ENCODE data around the gene GRM5. TPM values are rescaled to one million over a fixed set of nuclear protein-coding genes. Genes with fewer than 3 reads are reported as not detected.
"Not testable (repeated sequence)": the region's sequence is repeated elsewhere in the genome, so short reads cannot be mapped to it uniquely, and the experiment has no call there.

Gene GRM5
- total RNA-seq (ENCODE audit: low replicate concordance), result 0.17 and 0.38 TPM in 2 replicates
- long read RNA-seq, result 0 reads

DNA sequence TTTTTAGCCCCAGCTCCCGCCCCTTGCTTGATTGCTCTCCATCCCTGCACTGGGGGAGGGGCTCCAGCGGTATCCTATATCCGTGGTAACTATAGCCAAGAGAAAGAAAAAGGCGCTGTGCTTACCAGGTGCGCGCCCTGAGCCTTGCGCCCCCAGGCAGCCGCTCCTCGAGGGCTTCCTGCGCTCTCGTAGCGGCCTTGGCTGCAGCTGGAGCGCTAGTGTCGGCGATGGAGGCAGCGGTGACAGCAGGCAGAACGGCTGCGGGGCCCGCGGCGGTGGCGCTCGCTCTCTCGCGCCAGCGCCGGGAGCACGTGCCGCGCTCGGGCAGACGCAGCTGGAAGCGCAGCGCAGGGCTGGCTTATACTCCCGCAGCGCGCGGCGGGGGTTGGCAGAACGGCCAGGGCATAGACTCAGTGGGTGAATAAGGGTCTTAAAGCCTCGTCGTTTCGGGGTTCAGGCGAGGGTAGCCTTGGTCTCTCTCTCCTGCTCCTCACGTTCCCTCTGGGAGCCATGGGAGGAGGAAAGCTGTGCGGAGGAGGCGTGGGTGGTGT lies at the start of gene GRM5:
TSS of gene GRM5 (minus strand) at position 332 of the 551 bp plus-strand sequence. CDS start 18,110 bp downstream, outside the sequence.
- not testable (repeated sequence) for H3K9me3 Mint-ChIP-seq; H3K36me3 Mint-ChIP-seq; H3K27ac Mint-ChIP-seq; H3K4me1 Mint-ChIP-seq (ENCODE audit: unreplicated experiment); DNase-seq (ENCODE audit: extremely low spot score, unreplicated experiment)
- Mint-ChIP-seq H3K27me3 (peaks cover 83% of the 10 kb centered on the region), H3K4me3 (peak within 1 kb of the TSS; percentile 47)

GRCh38 chr11:89097956-89098355 lies 32.2 kb upstream of the GRM5 start:
- not testable (repeated sequence) for H3K36me3 Mint-ChIP-seq; H3K27ac Mint-ChIP-seq; DNase-seq (ENCODE audit: extremely low spot score, unreplicated experiment); H3K27me3 Mint-ChIP-seq; H3K9me3 Mint-ChIP-seq; H3K4me1 Mint-ChIP-seq (ENCODE audit: unreplicated experiment); H3K4me3 Mint-ChIP-seq
- TF ChIP-seq, protein P1, sequence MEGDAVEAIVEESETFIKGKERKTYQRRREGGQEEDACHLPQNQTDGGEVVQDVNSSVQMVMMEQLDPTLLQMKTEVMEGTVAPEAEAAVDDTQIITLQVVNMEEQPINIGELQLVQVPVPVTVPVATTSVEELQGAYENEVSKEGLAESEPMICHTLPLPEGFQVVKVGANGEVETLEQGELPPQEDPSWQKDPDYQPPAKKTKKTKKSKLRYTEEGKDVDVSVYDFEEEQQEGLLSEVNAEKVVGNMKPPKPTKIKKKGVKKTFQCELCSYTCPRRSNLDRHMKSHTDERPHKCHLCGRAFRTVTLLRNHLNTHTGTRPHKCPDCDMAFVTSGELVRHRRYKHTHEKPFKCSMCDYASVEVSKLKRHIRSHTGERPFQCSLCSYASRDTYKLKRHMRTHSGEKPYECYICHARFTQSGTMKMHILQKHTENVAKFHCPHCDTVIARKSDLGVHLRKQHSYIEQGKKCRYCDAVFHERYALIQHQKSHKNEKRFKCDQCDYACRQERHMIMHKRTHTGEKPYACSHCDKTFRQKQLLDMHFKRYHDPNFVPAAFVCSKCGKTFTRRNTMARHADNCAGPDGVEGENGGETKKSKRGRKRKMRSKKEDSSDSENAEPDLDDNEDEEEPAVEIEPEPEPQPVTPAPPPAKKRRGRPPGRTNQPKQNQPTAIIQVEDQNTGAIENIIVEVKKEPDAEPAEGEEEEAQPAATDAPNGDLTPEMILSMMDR (conservative IDR thresholded peaks at IDR 0.05), result peak; percentile 81

DNA sequence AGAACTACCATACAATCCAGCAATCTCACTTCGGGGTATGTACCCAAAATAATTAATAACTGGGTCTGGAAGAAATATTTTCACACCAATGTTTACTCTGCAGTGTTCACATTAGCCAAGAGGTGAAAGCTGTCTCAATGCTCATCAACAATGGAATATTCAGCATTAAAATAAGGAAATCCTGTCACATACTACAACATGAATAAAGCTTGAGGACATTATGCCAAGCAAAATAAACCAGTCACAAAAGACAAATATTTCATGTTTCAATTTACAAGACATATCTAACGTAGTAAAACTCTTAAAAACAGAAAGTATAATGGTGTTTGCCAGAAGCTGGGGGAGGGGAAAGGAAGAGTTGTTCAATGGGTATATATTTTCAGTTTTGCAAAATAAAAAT lies 28.0 kb upstream of the GRM5 start:
- H3K9me3 Mint-ChIP-seq; H3K36me3 Mint-ChIP-seq; DNase-seq (ENCODE audit: extremely low spot score, unreplicated experiment); H3K27me3 Mint-ChIP-seq; H3K27ac Mint-ChIP-seq; H3K4me3 Mint-ChIP-seq; H3K4me1 Mint-ChIP-seq (ENCODE audit: unreplicated experiment): not testable (repeated sequence)

DNA sequence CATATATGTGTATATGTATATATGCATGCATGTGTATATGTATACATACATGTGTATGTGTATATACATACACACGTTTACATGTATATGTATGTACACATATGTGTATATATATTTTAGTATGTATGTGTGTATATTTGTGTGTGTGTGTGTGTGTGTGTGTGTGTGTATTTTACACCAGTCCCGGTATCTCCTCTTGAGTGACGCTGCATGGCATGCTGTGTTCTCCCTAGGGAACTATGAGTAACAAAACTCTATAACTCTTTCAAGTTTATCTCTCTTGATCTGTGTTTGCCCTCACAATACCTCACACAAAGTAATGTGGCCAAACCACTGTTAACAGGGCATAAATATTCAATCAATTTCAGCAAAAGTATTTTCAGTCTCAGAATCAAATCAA lies 19.2 kb upstream of the GRM5 start:
- not testable (repeated sequence) for H3K4me3 Mint-ChIP-seq; H3K27me3 Mint-ChIP-seq; H3K4me1 Mint-ChIP-seq (ENCODE audit: unreplicated experiment); DNase-seq (ENCODE audit: extremely low spot score, unreplicated experiment); H3K9me3 Mint-ChIP-seq; H3K36me3 Mint-ChIP-seq; H3K27ac Mint-ChIP-seq

DNA sequence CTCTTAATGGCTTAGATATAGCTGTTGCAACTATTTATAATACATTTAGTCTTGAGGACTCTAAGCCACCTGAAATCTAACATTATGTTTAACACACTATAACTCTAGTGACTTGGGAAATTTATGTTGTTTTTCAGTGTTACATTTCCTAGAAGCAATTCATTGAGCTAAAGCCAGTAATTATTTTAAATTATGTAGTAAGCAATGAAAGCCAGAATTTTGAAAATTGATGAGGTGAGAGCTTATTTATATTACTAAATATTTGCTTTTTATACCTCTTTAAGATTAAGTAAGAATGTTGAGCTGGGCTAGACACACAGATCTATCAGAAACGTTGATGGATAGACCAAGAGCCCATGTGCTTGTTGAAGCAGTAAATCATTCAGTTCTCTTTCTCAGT lies 5.1 kb upstream of the GRM5 start:
- H3K27ac Mint-ChIP-seq; H3K4me1 Mint-ChIP-seq (ENCODE audit: unreplicated experiment); H3K36me3 Mint-ChIP-seq; DNase-seq (ENCODE audit: extremely low spot score, unreplicated experiment); H3K9me3 Mint-ChIP-seq; H3K4me3 Mint-ChIP-seq: not testable (repeated sequence)
- H3K27me3 Mint-ChIP-seq, result peaks cover 38% of the 10 kb centered on the region

- Mint-ChIP-seq H3K4me3 (no peak overlapping the region), H3K27ac (no peak overlapping the region), H3K4me1 (ENCODE audit: unreplicated experiment) (no peaks in the 10 kb centered on the region), H3K9me3 (no peaks in the 10 kb centered on the region), H3K36me3 (no peaks in the 10 kb centered on the region), H3K27me3 (peaks cover 74% of the 10 kb centered on the region)
- TF ChIP-seq, protein P1 (conservative IDR thresholded peaks at IDR 0.05), result no peak
- no peak for DNase-seq (ENCODE audit: extremely low spot score, unreplicated experiment)
Observed at GRCh38 chr11:89067264-89067663, 1.5 kb upstream of the GRM5 start.

DNA sequence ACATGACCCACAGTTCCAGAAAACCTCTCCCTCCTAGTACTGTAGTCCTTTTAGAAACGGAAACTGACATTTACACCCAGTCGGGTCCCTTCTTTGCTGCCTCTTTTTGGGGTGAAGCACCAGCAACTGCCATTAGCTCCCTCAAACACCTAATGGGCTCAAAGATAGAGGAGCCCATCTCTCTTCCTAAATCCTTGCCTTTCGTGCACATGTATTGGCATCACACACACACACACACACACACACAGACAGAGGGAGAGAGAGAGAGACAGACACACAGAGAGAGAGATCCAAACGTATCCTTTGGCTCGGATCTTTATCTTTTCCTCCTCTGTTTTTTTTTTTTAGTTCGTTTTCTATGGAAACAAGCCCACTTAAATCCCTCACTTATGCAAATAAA lies 716 bp downstream of the GRM5 start:
- H3K4me1 Mint-ChIP-seq (ENCODE audit: unreplicated experiment), result no peaks in the 10 kb centered on the region
- DNase-seq (ENCODE audit: extremely low spot score, unreplicated experiment), result no peak
- H3K36me3 Mint-ChIP-seq, result no peaks in the 10 kb centered on the region
- no peak overlapping the region for H3K27ac Mint-ChIP-seq
- H3K4me3 Mint-ChIP-seq, result no peak overlapping the region
- TF ChIP-seq, protein P1 (conservative IDR thresholded peaks at IDR 0.05), result no peak
- no peaks in the 10 kb centered on the region for H3K9me3 Mint-ChIP-seq
- H3K27me3 Mint-ChIP-seq, result peaks cover 81% of the 10 kb centered on the region

GRCh38 chr11:89063481-89063951 lies 2.3 kb downstream of the GRM5 start:
- H3K4me3 Mint-ChIP-seq; H3K4me1 Mint-ChIP-seq (ENCODE audit: unreplicated experiment); DNase-seq (ENCODE audit: extremely low spot score, unreplicated experiment); H3K36me3 Mint-ChIP-seq; H3K9me3 Mint-ChIP-seq; H3K27ac Mint-ChIP-seq: not testable (repeated sequence)
- H3K27me3 Mint-ChIP-seq, result peaks cover 73% of the 10 kb centered on the region

GRCh38 chr11:89062771-89063298 lies 2.9 kb downstream of the GRM5 start:
- peaks cover 74% of the 10 kb centered on the region for H3K27me3 Mint-ChIP-seq
- not testable (repeated sequence) for H3K4me3 Mint-ChIP-seq; H3K9me3 Mint-ChIP-seq; H3K27ac Mint-ChIP-seq; H3K4me1 Mint-ChIP-seq (ENCODE audit: unreplicated experiment); DNase-seq (ENCODE audit: extremely low spot score, unreplicated experiment); H3K36me3 Mint-ChIP-seq

GRCh38 chr11:89061839-89062238 lies 3.9 kb downstream of the GRM5 start:
- H3K4me1 Mint-ChIP-seq (ENCODE audit: unreplicated experiment); DNase-seq (ENCODE audit: extremely low spot score, unreplicated experiment); H3K36me3 Mint-ChIP-seq; H3K27ac Mint-ChIP-seq; H3K4me3 Mint-ChIP-seq; H3K9me3 Mint-ChIP-seq: not testable (repeated sequence)
- peaks cover 64% of the 10 kb centered on the region for H3K27me3 Mint-ChIP-seq

DNA sequence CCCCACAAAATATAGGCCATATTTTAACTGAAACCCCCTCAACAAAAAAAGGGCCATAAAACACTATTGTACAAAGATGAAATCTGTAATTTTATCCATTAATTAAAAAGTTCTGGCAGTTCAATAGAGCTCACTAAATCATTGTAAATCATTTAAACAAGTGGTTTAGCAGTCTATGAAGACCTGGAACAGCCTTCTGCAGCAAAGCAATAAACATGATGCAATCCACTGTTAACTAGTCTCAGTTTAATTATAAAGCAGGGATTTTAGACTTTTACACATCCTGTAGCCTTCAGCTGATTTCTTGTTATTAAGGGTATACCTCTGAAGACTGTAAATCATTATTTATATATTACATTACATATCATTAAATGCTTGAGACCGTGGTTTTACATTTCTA lies 8.4 kb downstream of the GRM5 start:
- not testable (repeated sequence) for H3K9me3 Mint-ChIP-seq; H3K4me3 Mint-ChIP-seq; H3K36me3 Mint-ChIP-seq; H3K27ac Mint-ChIP-seq; H3K4me1 Mint-ChIP-seq (ENCODE audit: unreplicated experiment); DNase-seq (ENCODE audit: extremely low spot score, unreplicated experiment)
- H3K27me3 Mint-ChIP-seq, result peaks cover 33% of the 10 kb centered on the region
